NCI-H146 treated with DMSO at 0.1 percent for 48 hours (cell line): ENCODE data around the gene ADIG.

Experiments used
- DNase-seq: peaks from one replicate; lab custom pipeline; 2025; ENCODE audit not compliant: unreplicated experiment; lab: John Stamatoyannopoulos, UW

The ADIG gene

GRCh38 chr20:38629979-38630378, 49.0 kb downstream of the ADIG start:
- no peak for DNase-seq

- DNase-seq = no peak
These were observed 49.7 kb downstream of the ADIG start for GRCh38 chr20:38630727-38631126.

GRCh38 chr20:38631155-38632022, 50.4 kb downstream of the ADIG start:
- DNase-seq = no peak

GRCh38 chr20:38633577-38634093, 52.6 kb downstream of the ADIG start:
- peak; percentile 81 for DNase-seq

- DNase-seq = no peak
These were observed 54.8 kb downstream of the ADIG start for GRCh38 chr20:38635721-38636288.
